MCF 10A (cell line): ENCODE data around the gene KDM5A. TPM values are rescaled to one million over a fixed set of nuclear protein-coding genes. Genes with fewer than 3 reads are reported as not detected.
"Not testable (repeated sequence)": the region's sequence is repeated elsewhere in the genome, so short reads cannot be mapped to it uniquely, and the experiment has no call there.

Experiments
- BruUV-seq: library from RNA; stranded (reverse); fragments of 400-500 nt; replicated peaks from 2 replicates; lab custom pipeline; 2021; lab: Mats Ljungman, UMichigan
- CTCF ChIA-PET: fragments of 300-600 bp; sonication (Branson Sonifier 250); formaldehyde crosslinking; extraction: SDS; loops from one replicate; lab custom pipeline; 2021; ENCODE audit warnings: antibody characterized with exemption, inconsistent platforms; lab: Yijun Ruan, JAX
- POLR2A ChIA-PET: fragments of 300-600, 350-650 bp; sonication (Branson Sonifier 250); formaldehyde crosslinking; extraction: SDS; loops from one replicate; lab custom pipeline; 2020; ENCODE audit warnings: antibody characterized with exemption, inconsistent platforms; lab: Yijun Ruan, JAX
- DNase-seq: peaks from one replicate; pipeline ENCODE4 v3.0.0-alpha.2; 2018; ENCODE audit not compliant: unreplicated experiment
- H3K27ac Mint-ChIP-seq: one replicate; pipeline ENCODE4 v1.8.0; 2022; ENCODE audit warnings: mild to moderate bottlenecking, low read depth, mixed read lengths; ENCODE audit not compliant: unreplicated experiment
- H3K27me3 Mint-ChIP-seq: one replicate; pipeline ENCODE4 v1.8.0; 2022; ENCODE audit warnings: mixed read lengths; ENCODE audit not compliant: insufficient read depth, unreplicated experiment
- H3K36me3 Mint-ChIP-seq: one replicate; pipeline ENCODE4 v1.8.0; 2022; ENCODE audit warnings: mild to moderate bottlenecking, moderate library complexity, mixed read lengths; ENCODE audit not compliant: insufficient read depth, unreplicated experiment
- H3K4me1 Mint-ChIP-seq: one replicate; pipeline ENCODE4 v1.8.0; 2022; ENCODE audit warnings: mixed read lengths; ENCODE audit not compliant: insufficient read depth, unreplicated experiment
- H3K4me3 Mint-ChIP-seq: one replicate; pipeline ENCODE4 v1.8.0; 2022; ENCODE audit warnings: mild to moderate bottlenecking, moderate library complexity, mixed read lengths; ENCODE audit not compliant: unreplicated experiment
- H3K9me3 Mint-ChIP-seq: one replicate; pipeline ENCODE4 v1.8.0; 2022; ENCODE audit warnings: mixed read lengths; ENCODE audit not compliant: unreplicated experiment
- intact Hi-C: fragments of 100-400 bp; cut with micrococcal nuclease; formaldehyde crosslinking; loops from 2 replicates; pipeline ENCODE4 v1.14.1; 2022
- total RNA-seq: library from RNA; stranded (reverse); gene quantifications from 2 replicates; pipeline ENCODE4 v1.2.3, GENCODE V29; 2022
- TF ChIP-seq, protein P1 (sequence below): fragments of 200-600 bp; IDR thresholded peaks from one replicate; pipeline ENCODE4 v1.8.0; 2022; ENCODE audit warnings: antibody characterized with exemption, mild to moderate bottlenecking; ENCODE audit not compliant: unreplicated experiment

KDM5A gene
- total RNA-seq, 1 experiment from 2014 or later: 58.0 TPM

DNA sequence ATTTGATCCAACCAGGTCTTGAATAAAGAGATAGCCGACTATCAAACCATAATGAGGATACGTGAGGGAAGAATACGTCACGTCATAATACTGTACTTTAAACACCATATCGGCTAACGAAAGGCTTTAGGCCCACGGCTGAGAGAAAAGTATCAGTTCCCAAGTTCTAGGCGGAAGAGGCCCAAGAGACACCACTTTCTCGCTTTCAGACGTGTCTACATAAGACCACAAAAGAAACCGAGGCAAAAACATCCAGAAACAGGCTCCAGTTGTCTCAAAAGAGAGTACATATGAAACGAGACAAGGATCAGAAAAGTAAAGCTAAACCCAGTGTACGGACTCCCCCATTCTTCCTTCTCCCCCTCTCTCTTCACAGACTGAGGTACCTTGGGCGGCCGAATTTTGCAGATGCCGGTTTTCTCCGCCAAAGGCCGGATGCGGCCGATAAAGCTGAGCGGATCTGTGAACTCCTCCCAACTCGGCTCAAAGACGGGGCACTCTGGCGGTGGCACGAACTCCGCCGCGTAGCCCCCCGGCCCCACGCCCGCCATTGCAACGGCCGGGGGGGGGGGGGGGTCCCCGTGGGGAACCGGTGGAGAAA is 479 bp downstream of the KDM5A start:
- TF ChIP-seq, protein P1, sequence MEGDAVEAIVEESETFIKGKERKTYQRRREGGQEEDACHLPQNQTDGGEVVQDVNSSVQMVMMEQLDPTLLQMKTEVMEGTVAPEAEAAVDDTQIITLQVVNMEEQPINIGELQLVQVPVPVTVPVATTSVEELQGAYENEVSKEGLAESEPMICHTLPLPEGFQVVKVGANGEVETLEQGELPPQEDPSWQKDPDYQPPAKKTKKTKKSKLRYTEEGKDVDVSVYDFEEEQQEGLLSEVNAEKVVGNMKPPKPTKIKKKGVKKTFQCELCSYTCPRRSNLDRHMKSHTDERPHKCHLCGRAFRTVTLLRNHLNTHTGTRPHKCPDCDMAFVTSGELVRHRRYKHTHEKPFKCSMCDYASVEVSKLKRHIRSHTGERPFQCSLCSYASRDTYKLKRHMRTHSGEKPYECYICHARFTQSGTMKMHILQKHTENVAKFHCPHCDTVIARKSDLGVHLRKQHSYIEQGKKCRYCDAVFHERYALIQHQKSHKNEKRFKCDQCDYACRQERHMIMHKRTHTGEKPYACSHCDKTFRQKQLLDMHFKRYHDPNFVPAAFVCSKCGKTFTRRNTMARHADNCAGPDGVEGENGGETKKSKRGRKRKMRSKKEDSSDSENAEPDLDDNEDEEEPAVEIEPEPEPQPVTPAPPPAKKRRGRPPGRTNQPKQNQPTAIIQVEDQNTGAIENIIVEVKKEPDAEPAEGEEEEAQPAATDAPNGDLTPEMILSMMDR: no peak
- Mint-ChIP-seq H3K36me3 (peaks cover 34% of the 10 kb centered on the region), H3K27ac (peak overlapping the region; percentile 96), H3K4me1 (peaks cover 6% of the 10 kb centered on the region), H3K27me3 (no peaks in the 10 kb centered on the region), H3K9me3 (no peaks in the 10 kb centered on the region), H3K4me3 (peak overlapping the region; percentile 86)
- CTCF ChIA-PET: interaction anchor here (0.7 to 1.3 kb wide), 4 partner anchors 11 to 159 kb away, joined by 3 to 5 read pairs (median 4); partner anchors contain the start of gene CCDC77
- TSS peak; percentile 66 for BruUV-seq
- peak; percentile 36 for DNase-seq
- POLR2A ChIA-PET: interaction anchor here (0.6 to 8.8 kb wide), 24 partner anchors 8 to 910 kb away, joined by 3 to 142 read pairs (median 4); partner anchors contain the start of genes CCDC77, SLC6A13 and WNK1
- intact Hi-C loops: no loop called here

DNA sequence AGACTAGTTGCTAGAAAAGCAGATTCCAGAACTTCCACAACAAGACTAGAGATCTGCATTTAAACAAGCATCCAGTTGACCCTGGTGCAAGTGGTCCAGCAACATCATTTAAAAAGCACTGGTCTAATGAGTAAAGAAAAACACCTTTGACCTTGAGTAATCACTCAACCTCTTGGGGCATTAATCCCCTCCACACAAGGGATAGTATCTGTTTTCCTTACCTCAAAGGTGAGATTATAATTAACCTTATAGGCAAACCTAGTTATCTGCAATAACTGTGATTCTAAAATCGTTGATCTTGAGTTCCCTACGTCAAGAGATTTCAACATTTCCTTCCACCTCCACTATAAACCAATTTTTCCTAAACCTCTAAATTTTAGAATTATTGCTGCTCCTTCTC is 1.1 kb downstream of the KDM5A start:
- ChIA-PET CTCF (interaction anchor here (1.0 to 1.3 kb wide), 2 partner anchors 13 to 159 kb away, joined by 5 read pairs; partner anchors contain the start of gene CCDC77), POLR2A (interaction anchor here (0.7 to 8.8 kb wide), 8 partner anchors 9 to 910 kb away, joined by 3 to 142 read pairs (median 6); partner anchors contain the start of genes CCDC77 and WNK1)
- Mint-ChIP-seq H3K27me3 (no peaks in the 10 kb centered on the region), H3K27ac (peak overlapping the region; percentile 96), H3K9me3 (no peaks in the 10 kb centered on the region), H3K4me3 (peak overlapping the region; percentile 86), H3K36me3 (peaks cover 40% of the 10 kb centered on the region), H3K4me1 (peaks cover 6% of the 10 kb centered on the region)
- TF ChIP-seq, protein P1: no peak
- intact Hi-C loops: no loop called here
- no TSS peak for BruUV-seq
- no peak for DNase-seq

DNA sequence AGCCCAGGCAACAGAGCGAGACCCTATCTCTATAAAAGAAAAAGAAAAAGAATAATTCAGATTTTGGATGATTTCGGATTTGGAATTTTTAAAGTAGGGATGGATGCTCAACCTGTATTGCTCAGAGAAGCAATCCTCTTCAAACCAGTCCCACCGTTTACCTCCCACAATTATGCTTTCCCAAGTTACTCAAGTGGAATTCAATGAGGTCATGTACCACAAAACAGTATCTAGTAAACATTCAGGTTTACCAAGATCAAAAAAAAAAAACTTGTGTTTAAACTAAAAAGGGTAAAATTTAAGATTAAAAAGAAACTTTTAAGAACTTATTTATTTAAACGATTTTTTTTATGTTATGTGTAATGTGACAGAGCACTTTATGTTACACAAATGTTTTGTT is 2.5 kb downstream of the KDM5A start:
- Mint-ChIP-seq H3K4me1 (peaks cover 6% of the 10 kb centered on the region), H3K9me3 (no peaks in the 10 kb centered on the region), H3K27me3 (no peaks in the 10 kb centered on the region), H3K36me3 (peaks cover 54% of the 10 kb centered on the region), H3K27ac (peak overlapping the region; percentile 96), H3K4me3 (peak overlapping the region; percentile 86)
- ChIA-PET POLR2A (interaction anchor here (0.5 to 8.8 kb wide), 6 partner anchors 9 to 334 kb away, joined by 4 to 142 read pairs (median 5); partner anchors contain the start of gene CCDC77), CTCF (interaction anchor here (0.6 to 0.7 kb wide), 2 partner anchors 13 to 82 kb away, joined by 3 to 4 read pairs; no protein-coding TSS in a partner anchor)
- BruUV-seq: no TSS peak
- TF ChIP-seq, protein P1: no peak
- peak; percentile 6 for DNase-seq
- intact Hi-C loops: no loop called here

DNA sequence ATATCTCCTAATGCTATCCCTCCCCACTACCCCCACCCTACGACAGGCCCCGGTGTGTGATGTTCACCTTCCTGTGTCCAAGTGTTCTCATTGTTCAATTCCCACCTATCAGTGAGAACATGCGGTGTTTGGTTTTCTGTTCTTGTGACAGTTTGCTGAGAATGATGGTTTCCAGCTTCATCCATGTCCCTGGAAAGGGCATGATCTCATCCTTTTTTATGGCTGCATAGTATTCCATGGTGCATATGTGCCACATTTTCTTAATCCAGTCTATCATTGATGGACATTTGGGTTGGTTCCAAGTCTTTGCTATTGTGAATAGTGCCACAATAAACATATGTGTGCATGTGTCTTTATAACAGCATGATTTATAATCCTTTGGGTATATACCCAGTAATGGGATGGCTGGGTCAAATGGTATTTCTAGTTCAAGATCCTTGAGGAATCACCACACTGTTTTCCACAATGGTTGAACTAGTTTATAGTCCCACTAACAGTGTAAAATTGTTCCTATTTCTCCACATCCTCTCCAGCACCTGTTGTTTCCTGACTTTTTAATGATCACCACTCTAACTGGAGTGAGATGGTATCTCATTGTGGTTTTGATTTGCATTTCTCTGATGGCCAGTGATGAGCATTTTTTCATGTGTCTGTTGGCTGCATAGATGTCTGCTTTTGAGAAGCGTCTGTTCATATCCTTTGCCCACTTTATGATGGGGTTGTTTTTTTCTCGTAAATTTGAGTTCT is 18.2 kb downstream of the KDM5A start:
- POLR2A ChIA-PET: interaction anchor here (1.0 kb wide), 1 partner anchor 18 kb away, joined by 4 read pairs; no protein-coding TSS in a partner anchor
- DNase-seq: not testable (repeated sequence)

More for the DNA sequence above, 18.2 kb downstream of the KDM5A start:
- BruUV-seq, H3K4me1 Mint-ChIP-seq, H3K4me3 Mint-ChIP-seq, intact Hi-C loops, H3K27me3 Mint-ChIP-seq, CTCF ChIA-PET, H3K27ac Mint-ChIP-seq, H3K9me3 Mint-ChIP-seq: not testable (repeated sequence)
- peaks cover 78% of the 10 kb centered on the region for H3K36me3 Mint-ChIP-seq
